ENCODE data around the gene CDC14B.

The CDC14B gene

DNA sequence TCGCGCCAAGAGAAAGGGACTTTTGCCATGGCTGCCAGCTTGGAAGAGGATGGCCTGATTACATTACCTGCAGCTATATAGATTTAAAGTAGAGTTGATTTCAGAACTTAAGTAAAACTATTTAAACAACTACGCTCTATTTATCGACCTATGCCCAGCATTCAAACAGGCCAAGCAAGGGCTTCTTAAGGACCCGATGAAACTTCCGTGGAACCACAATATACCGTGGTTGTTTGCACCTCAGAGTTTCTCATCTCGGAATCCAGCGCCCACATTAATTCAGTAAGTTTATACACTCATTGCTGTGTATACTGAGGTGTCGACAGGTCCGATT, 505 bp upstream of the CDC14B start:
- DNase-seq (ENCODE audit: low read depth in 1 of 2, low spot score in 1 of 2) = no peak
- no peak for TF ChIP-seq SPI1 (IDR thresholded peaks at IDR 0.05; ENCODE audit: borderline replicate concordance, low read depth)
- TF ChIP-seq CTCF (IDR thresholded peaks at IDR 0.05; ENCODE audit: insufficient read depth, low read length) = no peak
- Histone ChIP-seq H3K4me3 (replicated peaks; ENCODE audit: insufficient read depth, low read length) (no peak overlapping the region), H3K27ac (replicated peaks) (no peak overlapping the region), H3K27me3 (ENCODE audit: insufficient read depth, poor library complexity, severe bottlenecking) (peaks cover 27% of the 10 kb centered on the region)

- no peak overlapping the region for H3K27ac ChIP-seq (replicated peaks)
- peak overlapping the region; percentile 27; the same call in 1 of the 2 replicates for H3K4me3 ChIP-seq (replicated peaks; ENCODE audit: insufficient read depth, low read length)
- peaks cover 27% of the 10 kb centered on the region for H3K27me3 ChIP-seq (ENCODE audit: insufficient read depth, poor library complexity, severe bottlenecking)
- no peak for TF ChIP-seq CTCF (IDR thresholded peaks at IDR 0.05; ENCODE audit: insufficient read depth, low read length)
- TF ChIP-seq, protein P1, sequence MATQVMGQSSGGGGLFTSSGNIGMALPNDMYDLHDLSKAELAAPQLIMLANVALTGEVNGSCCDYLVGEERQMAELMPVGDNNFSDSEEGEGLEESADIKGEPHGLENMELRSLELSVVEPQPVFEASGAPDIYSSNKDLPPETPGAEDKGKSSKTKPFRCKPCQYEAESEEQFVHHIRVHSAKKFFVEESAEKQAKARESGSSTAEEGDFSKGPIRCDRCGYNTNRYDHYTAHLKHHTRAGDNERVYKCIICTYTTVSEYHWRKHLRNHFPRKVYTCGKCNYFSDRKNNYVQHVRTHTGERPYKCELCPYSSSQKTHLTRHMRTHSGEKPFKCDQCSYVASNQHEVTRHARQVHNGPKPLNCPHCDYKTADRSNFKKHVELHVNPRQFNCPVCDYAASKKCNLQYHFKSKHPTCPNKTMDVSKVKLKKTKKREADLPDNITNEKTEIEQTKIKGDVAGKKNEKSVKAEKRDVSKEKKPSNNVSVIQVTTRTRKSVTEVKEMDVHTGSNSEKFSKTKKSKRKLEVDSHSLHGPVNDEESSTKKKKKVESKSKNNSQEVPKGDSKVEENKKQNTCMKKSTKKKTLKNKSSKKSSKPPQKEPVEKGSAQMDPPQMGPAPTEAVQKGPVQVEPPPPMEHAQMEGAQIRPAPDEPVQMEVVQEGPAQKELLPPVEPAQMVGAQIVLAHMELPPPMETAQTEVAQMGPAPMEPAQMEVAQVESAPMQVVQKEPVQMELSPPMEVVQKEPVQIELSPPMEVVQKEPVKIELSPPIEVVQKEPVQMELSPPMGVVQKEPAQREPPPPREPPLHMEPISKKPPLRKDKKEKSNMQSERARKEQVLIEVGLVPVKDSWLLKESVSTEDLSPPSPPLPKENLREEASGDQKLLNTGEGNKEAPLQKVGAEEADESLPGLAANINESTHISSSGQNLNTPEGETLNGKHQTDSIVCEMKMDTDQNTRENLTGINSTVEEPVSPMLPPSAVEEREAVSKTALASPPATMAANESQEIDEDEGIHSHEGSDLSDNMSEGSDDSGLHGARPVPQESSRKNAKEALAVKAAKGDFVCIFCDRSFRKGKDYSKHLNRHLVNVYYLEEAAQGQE (IDR thresholded peaks at IDR 0.05; ENCODE audit: insufficient replicate concordance, low read depth) = no peak
- TF ChIP-seq POLR2AphosphoS5 (IDR thresholded peaks at IDR 0.05; ENCODE audit: low read depth) = no peak
- TF ChIP-seq GABPA (IDR thresholded peaks at IDR 0.05; ENCODE audit: low read depth) = no peak
- no peak for TF ChIP-seq SPI1 (IDR thresholded peaks at IDR 0.05; ENCODE audit: borderline replicate concordance, low read depth)
- no peak for DNase-seq (ENCODE audit: low read depth in 1 of 2, low spot score in 1 of 2)
Measured at GRCh38 chr9:96619124-96619465, 548 bp downstream of the CDC14B start.

DNA sequence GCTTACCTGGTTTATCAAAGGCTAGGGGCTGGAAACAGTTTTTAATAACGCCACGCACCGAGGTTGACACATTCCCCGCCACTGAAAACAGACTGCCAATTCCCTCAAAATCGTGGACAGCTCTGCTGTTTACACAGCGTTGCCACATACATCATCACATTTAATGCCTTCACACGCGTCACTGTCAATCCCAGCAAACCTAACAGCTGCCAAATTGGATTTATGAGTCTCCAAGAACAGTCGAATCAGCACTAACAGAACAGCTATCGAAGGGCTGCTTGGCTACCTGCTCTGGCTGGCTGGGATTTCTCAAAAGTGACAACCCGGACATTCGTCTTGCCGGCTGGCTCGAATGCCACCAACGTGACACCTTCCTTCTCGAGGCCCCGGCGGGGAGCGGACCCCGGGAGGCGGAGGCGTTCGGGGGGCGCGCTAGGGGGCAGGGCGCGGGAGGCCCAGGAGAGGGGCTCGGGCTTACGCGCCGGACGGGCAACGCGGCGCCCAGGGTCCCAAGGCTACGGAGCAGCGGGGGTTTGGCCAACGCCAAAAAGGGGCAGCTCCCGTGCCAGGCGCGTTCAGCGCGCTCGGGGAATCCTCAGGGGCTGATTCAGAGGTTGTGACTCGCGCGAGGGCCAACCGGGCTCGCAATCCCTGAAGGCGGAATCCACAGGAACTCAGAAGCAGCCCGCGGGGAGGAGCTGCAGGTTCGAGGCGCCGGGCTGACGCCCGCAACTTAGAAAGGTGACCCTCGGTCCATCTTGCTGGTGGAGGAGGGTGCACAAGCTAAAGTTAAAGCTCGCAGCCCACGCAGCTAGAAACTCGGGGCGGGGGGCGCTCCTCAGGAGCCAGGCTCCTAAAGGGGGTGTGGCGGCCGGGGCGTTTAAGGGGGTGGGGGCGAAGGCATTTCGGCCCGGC, 1.2 kb downstream of the CDC14B start:
- no peak for TF ChIP-seq POLR2AphosphoS5 (IDR thresholded peaks at IDR 0.05; ENCODE audit: low read depth)
- DNase-seq (ENCODE audit: low read depth in 1 of 2, low spot score in 1 of 2) = no peak
- no peak overlapping the region for H3K4me3 ChIP-seq (replicated peaks; ENCODE audit: insufficient read depth, low read length)
- H3K27ac ChIP-seq (replicated peaks) = no peak overlapping the region
- peaks cover 27% of the 10 kb centered on the region for H3K27me3 ChIP-seq (ENCODE audit: insufficient read depth, poor library complexity, severe bottlenecking)

DNA sequence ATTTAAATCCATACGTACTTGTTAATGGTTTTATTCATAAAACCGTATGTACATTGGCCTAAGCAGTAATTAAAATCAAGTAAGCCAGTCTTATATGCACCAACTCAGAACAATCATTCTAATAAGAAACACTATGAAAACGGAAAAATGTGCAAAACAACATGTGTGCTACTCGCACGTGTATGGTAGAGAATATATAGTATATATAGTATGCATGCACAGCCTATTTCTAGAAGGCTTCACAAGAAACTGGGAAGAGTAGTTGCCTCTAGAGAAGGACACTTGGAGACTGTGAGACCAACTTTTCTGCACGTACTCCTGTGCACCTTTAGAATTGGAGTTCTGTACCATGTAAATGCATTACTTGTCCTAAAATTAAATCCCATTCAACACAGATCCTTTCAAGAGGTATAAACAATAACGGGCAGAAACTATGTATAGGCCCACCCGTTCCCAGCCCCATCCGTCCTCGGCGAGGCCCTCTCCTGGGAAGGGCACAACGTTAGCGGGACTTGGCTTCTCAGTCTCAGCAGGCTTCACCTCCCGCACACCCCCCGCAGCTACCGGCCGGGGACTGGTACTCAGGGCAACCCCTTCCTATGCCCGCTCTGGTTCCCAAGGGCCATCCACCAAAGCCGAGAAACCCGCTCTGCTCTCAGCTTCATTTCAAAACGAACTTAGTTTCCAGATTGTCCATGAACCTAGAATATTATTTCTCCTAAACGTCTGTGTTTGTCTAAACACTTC, 2.0 kb downstream of the CDC14B start:
- Histone ChIP-seq H3K27me3 (ENCODE audit: insufficient read depth, poor library complexity, severe bottlenecking) (peaks cover 32% of the 10 kb centered on the region), H3K27ac (replicated peaks) (no peak overlapping the region), H3K4me3 (replicated peaks; ENCODE audit: insufficient read depth, low read length) (no peak overlapping the region)
- no peak for DNase-seq (ENCODE audit: low read depth in 1 of 2, low spot score in 1 of 2)
- no peak for TF ChIP-seq SPI1 (IDR thresholded peaks at IDR 0.05; ENCODE audit: borderline replicate concordance, low read depth)
- TF ChIP-seq CTCF (IDR thresholded peaks at IDR 0.05; ENCODE audit: insufficient read depth, low read length) = no peak
- TF ChIP-seq, protein P1 (IDR thresholded peaks at IDR 0.05; ENCODE audit: insufficient replicate concordance, low read depth) = no peak
- no peak for TF ChIP-seq POLR2AphosphoS5 (IDR thresholded peaks at IDR 0.05; ENCODE audit: low read depth)
- no peak for TF ChIP-seq GABPA (IDR thresholded peaks at IDR 0.05; ENCODE audit: low read depth)

All from HL-60 (cell line).